GM12892 (cell line): Measurements from ENCODE around the gene SAV1. TPM values are rescaled to one million over a fixed set of nuclear protein-coding genes. Genes with fewer than 3 reads are reported as not detected.
A peak's percentile ranks its signal among the peaks of the same experiment; 100 is the strongest.
"Not testable (repeated sequence)": the region's sequence is repeated elsewhere in the genome, so short reads cannot be mapped to it uniquely, and the experiment has no call there.

Experiments
- DNase-seq: peaks from one replicate; pipeline ENCODE4 v3.0.0; 2011; ENCODE audit not compliant: insufficient read length
- FAIRE-seq: peaks from 2 replicates; lab custom pipeline; 2011; peaks lifted over from hg19 to GRCh38; lab: Jason Lieb, UNC
- POLR2A ChIP-seq: IDR thresholded peaks from 2 replicates; pipeline ENCODE4 v1.6.1; 2011; ENCODE audit warnings: low read depth, low read length, control low read depth
- POLR2AphosphoS5 ChIP-seq: IDR thresholded peaks from 2 replicates; pipeline ENCODE4 v1.6.1; 2011; ENCODE audit warnings: low read depth, low read length, control low read depth
- TAF1 ChIP-seq: IDR thresholded peaks from 2 replicates; pipeline ENCODE4 v1.6.1; 2011; ENCODE audit warnings: low read depth, mild to moderate bottlenecking, control low read depth, low read length, borderline replicate concordance
- polyA plus RNA-seq: library from polyadenylated mRNA; unstranded; fragments of >200 nt; gene quantifications from one replicate; pipeline ENCODE4 v1.2.1, GENCODE V29; 2012; ENCODE audit warnings: missing spikeins, inconsistent platforms; ENCODE audit not compliant: missing spikeins

SAV1 gene
- 28.3 TPM for polyA plus RNA-seq

DNA sequence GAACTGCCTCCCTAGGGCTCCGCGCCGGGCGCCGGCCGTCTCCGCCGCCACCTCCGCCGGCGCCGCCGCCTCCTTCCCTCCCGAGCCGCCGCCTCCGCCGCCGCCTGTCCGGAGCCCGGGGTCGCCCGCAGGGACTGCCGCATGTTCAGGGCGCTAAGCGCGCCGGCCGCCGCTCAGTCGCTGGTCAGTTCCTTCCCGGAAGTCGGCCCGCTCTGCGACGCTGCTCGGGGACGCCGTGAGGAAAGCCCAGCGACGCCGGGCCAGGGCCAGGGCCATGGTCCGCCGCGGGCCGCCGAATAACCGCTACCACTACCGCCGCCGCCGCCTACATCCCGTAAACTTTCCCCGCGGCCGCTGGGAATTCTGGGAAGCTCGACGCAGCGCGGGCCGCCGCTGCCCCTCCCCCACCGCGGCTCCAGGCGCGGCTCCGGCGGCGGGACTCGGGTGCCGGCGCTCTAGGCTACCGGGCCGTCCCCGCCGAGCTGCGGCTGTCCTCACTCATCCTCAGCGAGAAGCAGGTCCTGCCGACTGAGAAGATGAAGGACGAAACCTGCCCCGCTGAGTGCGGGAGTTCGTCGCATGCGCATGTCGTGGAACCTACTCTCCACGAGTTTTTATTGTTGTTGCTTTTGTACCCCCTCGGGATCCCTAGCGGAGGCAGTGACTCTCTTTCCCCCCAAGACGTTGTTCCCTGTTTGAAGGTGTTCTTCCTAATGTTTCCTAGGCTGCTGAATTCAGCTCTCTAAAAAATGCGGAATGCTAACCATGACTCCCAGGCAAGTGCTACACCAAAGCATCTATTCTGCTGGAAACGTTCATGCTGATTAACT lies at the start of gene SAV1:
Gene SAV1, minus strand, starts transcription at position 311 of the 830 bp plus-strand sequence. CDS start 339 bp downstream, outside the sequence.
- TF ChIP-seq POLR2AphosphoS5: peak; percentile 97
- TF ChIP-seq TAF1: 0 out of 2 replicates have a peak, but pooled peaks have one; percentile 21
- TF ChIP-seq POLR2A: peak; percentile 97
- DNase-seq (peak; percentile 25), FAIRE-seq (peak; percentile 84)

- FAIRE-seq (no peak), DNase-seq (no peak)
- TF ChIP-seq POLR2AphosphoS5 (peak; percentile 34; the same call in 1 of the 2 replicates), TAF1 (no peak), POLR2A (no peak)
Observed at GRCh38 chr14:50717811-50718210, 49.7 kb upstream of the SAV1 start.

DNA sequence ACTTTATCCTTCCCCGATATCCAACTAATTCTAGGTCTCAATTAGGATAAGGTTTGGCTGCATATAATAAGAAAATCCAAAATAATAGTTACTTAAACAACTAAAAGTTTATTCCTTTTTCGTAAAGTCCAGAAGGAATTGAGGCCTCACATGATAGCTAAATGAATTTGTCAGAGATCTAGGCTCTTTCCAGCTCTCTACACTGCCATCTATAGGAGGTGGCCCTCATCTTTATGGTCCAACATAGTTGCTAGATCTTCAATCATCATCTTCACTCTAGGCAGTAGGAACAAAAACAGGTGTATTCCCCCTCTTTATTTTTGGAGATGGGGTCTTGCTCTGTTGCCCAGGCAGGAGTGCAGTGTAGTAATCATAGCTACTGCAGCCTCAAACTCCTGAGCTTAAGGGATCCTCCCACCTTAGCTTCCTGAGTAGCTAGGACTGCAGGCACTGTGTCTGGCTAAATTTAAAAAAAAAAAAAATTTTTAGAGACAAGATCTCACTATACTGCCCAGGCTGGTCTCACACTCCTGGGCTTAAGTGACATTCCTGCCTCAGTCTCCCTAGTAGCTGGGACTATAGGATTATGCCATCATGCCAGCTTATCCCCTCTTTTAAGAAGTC lies 46.5 kb upstream of the SAV1 start:
- TF ChIP-seq TAF1 (no peak), POLR2AphosphoS5 (no peak), POLR2A (no peak)
- no peak for DNase-seq
- no peak for FAIRE-seq

GRCh38 chr14:50711043-50711442 lies 42.9 kb upstream of the SAV1 start:
- FAIRE-seq: no peak

DNA sequence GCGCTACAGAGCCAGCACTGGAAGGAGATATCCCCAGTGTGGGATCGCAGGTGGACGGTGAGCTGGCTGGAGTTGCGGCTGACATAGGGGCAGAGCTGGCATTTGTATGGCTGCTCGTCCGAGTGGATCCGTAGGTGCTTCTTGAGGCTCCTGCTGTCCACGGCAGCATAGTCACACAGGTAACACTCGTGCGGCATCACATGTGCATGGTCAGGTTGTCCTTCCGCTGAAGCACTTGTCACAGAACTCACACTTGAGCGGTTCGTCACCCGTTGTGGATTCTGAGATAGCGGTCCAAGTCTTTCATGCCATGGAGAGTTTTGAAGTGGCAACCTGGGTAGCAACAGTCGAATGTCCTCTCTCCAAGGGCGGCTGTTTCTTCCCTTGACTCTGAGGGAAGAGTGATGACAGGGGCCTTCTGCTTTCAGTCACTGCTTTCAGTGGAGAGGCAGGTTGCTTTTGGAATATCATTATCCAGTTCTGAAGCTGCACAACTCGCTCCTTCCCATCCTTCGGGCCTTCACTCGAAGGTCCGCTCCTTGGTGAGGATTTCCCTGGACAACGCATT lies 37.0 kb upstream of the SAV1 start:
- DNase-seq (no peak), FAIRE-seq (no peak)
- no peak for TF ChIP-seq POLR2A
- no peak for TF ChIP-seq TAF1
- TF ChIP-seq POLR2AphosphoS5: no peak

More at GRCh38 chr14:50711043-50711442, 42.9 kb upstream of the SAV1 start:
- DNase-seq: no peak
- TF ChIP-seq POLR2A: no peak
- TF ChIP-seq POLR2AphosphoS5: no peak
- no peak for TF ChIP-seq TAF1

- TF ChIP-seq POLR2AphosphoS5 (no peak), POLR2A (no peak), TAF1 (no peak)
- no peak for FAIRE-seq
Observed at GRCh38 chr14:50704454-50705010, 36.4 kb upstream of the SAV1 start.

GRCh38 chr14:50697659-50698290 lies 29.7 kb upstream of the SAV1 start:
- FAIRE-seq: no peak
- DNase-seq: no peak
- TF ChIP-seq POLR2A (no peak), POLR2AphosphoS5 (no peak), TAF1 (no peak)

More at GRCh38 chr14:50704454-50705010, 36.4 kb upstream of the SAV1 start:
- no peak for DNase-seq

DNA sequence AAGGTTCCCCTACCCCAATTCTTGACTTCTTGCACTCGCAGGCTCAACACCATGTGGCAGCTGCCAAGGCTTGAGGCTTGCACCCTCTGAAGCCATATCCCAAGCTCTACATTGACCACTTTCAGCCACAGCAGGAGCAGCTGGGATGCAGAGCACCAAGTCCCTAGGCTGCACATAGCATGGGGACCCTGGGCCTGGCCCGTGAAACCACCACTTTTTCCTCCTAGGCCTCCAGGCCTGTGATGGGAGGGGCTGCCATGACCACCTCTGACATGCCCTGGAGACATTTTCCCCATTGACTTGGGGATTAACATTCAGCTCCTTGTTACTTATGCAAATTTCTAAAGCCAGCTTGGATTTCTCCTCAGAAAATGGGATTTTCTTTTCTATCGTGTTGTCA lies 26.2 kb upstream of the SAV1 start:
- not testable (repeated sequence) for FAIRE-seq, DNase-seq

- TF ChIP-seq POLR2AphosphoS5 (no peak), TAF1 (no peak), POLR2A (no peak)
- no peak for FAIRE-seq
- no peak for DNase-seq
Observed at GRCh38 chr14:50688875-50689274, 20.8 kb upstream of the SAV1 start.

- no peak for DNase-seq
- no peak for FAIRE-seq
- no peak for TF ChIP-seq POLR2A
- TF ChIP-seq TAF1: no peak
- no peak for TF ChIP-seq POLR2AphosphoS5
Observed at GRCh38 chr14:50679674-50680073, 11.6 kb upstream of the SAV1 start.

- peak; percentile 14 for FAIRE-seq
- no peak for DNase-seq
- TF ChIP-seq TAF1 (no peak), POLR2AphosphoS5 (no peak), POLR2A (no peak)
Observed at GRCh38 chr14:50678163-50678562, 10.1 kb upstream of the SAV1 start.

GRCh38 chr14:50677527-50678063 lies 9.5 kb upstream of the SAV1 start:
- DNase-seq (no peak), FAIRE-seq (peak; percentile 91)

More at GRCh38 chr14:50677527-50678063, 9.5 kb upstream of the SAV1 start:
- TF ChIP-seq POLR2AphosphoS5: no peak
- 0 out of 2 replicates have a peak, but pooled peaks have one; percentile 35 for TF ChIP-seq POLR2A
- no peak for TF ChIP-seq TAF1
